ENCODE results near the gene SLC17A5.
"Not testable (repeated sequence)": the region's sequence is repeated elsewhere in the genome, so short reads cannot be mapped to it uniquely, and the experiment has no call there.

The SLC17A5 gene

GRCh38 chr6:73680289-73680918 is 26.6 kb upstream of the SLC17A5 start:
- TF ChIP-seq, protein P1, sequence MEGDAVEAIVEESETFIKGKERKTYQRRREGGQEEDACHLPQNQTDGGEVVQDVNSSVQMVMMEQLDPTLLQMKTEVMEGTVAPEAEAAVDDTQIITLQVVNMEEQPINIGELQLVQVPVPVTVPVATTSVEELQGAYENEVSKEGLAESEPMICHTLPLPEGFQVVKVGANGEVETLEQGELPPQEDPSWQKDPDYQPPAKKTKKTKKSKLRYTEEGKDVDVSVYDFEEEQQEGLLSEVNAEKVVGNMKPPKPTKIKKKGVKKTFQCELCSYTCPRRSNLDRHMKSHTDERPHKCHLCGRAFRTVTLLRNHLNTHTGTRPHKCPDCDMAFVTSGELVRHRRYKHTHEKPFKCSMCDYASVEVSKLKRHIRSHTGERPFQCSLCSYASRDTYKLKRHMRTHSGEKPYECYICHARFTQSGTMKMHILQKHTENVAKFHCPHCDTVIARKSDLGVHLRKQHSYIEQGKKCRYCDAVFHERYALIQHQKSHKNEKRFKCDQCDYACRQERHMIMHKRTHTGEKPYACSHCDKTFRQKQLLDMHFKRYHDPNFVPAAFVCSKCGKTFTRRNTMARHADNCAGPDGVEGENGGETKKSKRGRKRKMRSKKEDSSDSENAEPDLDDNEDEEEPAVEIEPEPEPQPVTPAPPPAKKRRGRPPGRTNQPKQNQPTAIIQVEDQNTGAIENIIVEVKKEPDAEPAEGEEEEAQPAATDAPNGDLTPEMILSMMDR (IDR thresholded peaks at IDR 0.05; ENCODE audit: low read depth, low read length) = no peak
- H3K4me3 ChIP-seq (ENCODE audit: low read depth, low read length) = no peak overlapping the region
- no peak for DNase-seq (ENCODE audit: low read depth, low spot score)
- in situ Hi-C loops (cut with HindIII; ENCODE audit: low sequenced_read_pairs) = no loop called here

DNA sequence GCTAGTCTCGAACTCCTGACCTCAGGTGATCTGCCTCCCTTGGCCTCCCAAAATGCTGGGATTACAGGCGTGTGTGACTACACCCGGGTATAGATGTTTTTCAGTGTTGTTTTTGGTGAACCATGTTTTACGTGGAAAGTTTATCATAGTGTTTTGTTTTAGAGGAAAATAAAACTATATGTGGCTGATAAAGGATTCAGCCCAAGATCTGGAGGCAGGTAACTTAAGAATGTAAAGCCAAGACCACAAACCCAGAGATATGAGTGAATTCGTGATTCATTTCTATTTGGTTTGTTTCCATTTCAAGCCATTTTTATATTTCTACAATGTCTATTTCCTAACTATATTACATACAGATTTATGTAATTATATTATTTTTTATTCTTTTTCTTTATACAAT is 26.1 kb upstream of the SLC17A5 start:
- in situ Hi-C loops (cut with HindIII; ENCODE audit: low sequenced_read_pairs); DNase-seq (ENCODE audit: low read depth, low spot score): not testable (repeated sequence)

GRCh38 chr6:73679009-73679408 is 25.2 kb upstream of the SLC17A5 start:
- TF ChIP-seq, protein P1 (IDR thresholded peaks at IDR 0.05; ENCODE audit: low read depth, low read length) = no peak
- in situ Hi-C loops (cut with HindIII; ENCODE audit: low sequenced_read_pairs) = no loop called here
- DNase-seq (ENCODE audit: low read depth, low spot score) = no peak
- H3K4me3 ChIP-seq (ENCODE audit: low read depth, low read length) = no peak overlapping the region

More for the DNA sequence above, 26.1 kb upstream of the SLC17A5 start:
- H3K4me3 ChIP-seq (ENCODE audit: low read depth, low read length) = not testable (repeated sequence)

- TF ChIP-seq, protein P1 (IDR thresholded peaks at IDR 0.05; ENCODE audit: low read depth, low read length) = peak; percentile 86
- in situ Hi-C loops (cut with HindIII; ENCODE audit: low sequenced_read_pairs) = no loop called here
- peak; percentile 78 for DNase-seq (ENCODE audit: low read depth, low spot score)
- no peak overlapping the region for H3K4me3 ChIP-seq (ENCODE audit: low read depth, low read length)
Observed at GRCh38 chr6:73675466-73676098, 21.8 kb upstream of the SLC17A5 start.

- no peak overlapping the region for H3K4me3 ChIP-seq (ENCODE audit: low read depth, low read length)
- no peak for DNase-seq (ENCODE audit: low read depth, low spot score)
- in situ Hi-C loops (cut with HindIII; ENCODE audit: low sequenced_read_pairs) = no loop called here
- TF ChIP-seq, protein P1 (IDR thresholded peaks at IDR 0.05; ENCODE audit: low read depth, low read length) = no peak
Observed at GRCh38 chr6:73671911-73672685, 18.3 kb upstream of the SLC17A5 start.

DNA sequence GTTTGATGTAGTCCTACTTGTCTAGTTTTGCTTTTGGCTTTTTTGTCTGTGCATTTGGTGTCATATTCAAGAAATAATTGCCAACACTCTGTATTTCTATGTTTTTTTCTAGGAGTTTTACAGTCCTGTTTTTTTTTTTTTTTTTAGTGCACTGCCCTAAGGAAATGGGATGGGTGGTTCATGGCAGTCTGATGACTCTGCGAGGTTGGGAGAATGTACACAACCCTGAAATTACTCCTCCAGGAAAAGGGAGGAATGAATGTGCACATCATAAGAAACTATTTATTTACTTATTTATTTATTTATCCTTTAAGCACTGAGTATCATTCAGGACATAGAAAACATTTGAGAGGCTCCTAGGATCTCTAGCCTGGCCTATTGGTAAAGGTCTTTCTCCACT is 15.2 kb upstream of the SLC17A5 start:
- no peak for DNase-seq (ENCODE audit: low read depth, low spot score)
- no peak overlapping the region for H3K4me3 ChIP-seq (ENCODE audit: low read depth, low read length)
- in situ Hi-C loops (cut with HindIII; ENCODE audit: low sequenced_read_pairs) = no loop called here
- TF ChIP-seq, protein P1 (IDR thresholded peaks at IDR 0.05; ENCODE audit: low read depth, low read length) = no peak

DNA sequence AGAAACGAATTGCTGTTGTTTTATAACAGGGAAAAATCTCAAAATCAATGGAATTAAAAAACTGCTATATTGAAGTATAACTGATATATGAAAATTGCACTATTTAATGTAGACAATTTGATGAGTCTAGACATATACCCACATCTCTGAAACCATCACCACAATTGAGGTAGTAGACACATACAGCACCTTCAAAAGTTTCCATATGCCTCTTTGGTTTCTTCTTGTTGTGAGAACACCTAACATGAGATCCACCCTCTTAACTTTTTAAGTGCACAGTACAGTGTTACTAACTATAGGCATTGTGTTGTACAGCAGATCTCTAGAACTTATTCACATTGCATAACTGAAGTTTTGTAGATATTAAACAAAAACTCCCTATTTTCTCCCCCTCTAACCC is 14.0 kb upstream of the SLC17A5 start:
- TF ChIP-seq, protein P1 (IDR thresholded peaks at IDR 0.05; ENCODE audit: low read depth, low read length) = no peak
- H3K4me3 ChIP-seq (ENCODE audit: low read depth, low read length) = no peak overlapping the region
- in situ Hi-C loops (cut with HindIII; ENCODE audit: low sequenced_read_pairs) = no loop called here
- no peak for DNase-seq (ENCODE audit: low read depth, low spot score)
